Activated CD4-positive, alpha-beta memory T cell treated with anti-CD3 and anti-CD28 coated beads for 36 hours (primary cell): ENCODE data around the gene TMEM178B. TPM values are rescaled to one million over a fixed set of nuclear protein-coding genes. Genes with fewer than 3 reads are reported as not detected.

Experiments used
- CTCF ChIA-PET: fragments of 350-600 bp; sonication (Branson Sonifier 250); formaldehyde crosslinking; loops from one replicate; lab custom pipeline; 2021; ENCODE audit warnings: antibody characterized with exemption, inconsistent platforms; lab: Charles Lee
- POLR2A ChIA-PET: fragments of 350-600 bp; sonication (Branson Sonifier 250); formaldehyde crosslinking; loops from one replicate; lab custom pipeline; 2021; ENCODE audit warnings: antibody characterized with exemption; lab: Charles Lee
- DNase-seq: peaks from one replicate; pipeline ENCODE4 v3.0.0-alpha.2; 2020
- H3K27ac Mint-ChIP-seq: one replicate; pipeline ENCODE4 v1.8.0; 2021; ENCODE audit warnings: mixed read lengths
- H3K27me3 Mint-ChIP-seq: one replicate; pipeline ENCODE4 v1.8.0; 2021; ENCODE audit warnings: mixed read lengths
- H3K36me3 Mint-ChIP-seq: one replicate; pipeline ENCODE4 v1.8.0; 2021; ENCODE audit warnings: mixed read lengths
- H3K4me1 Mint-ChIP-seq: one replicate; pipeline ENCODE4 v1.8.0; 2021; ENCODE audit warnings: low read depth, mixed read lengths
- H3K4me3 Mint-ChIP-seq: one replicate; pipeline ENCODE4 v1.8.0; 2021; ENCODE audit warnings: mild to moderate bottlenecking, mixed read lengths
- H3K9me3 Mint-ChIP-seq: one replicate; pipeline ENCODE4 v1.8.0; 2021; ENCODE audit warnings: mixed read lengths
- intact Hi-C: fragments of 100-400 bp; cut with micrococcal nuclease; formaldehyde crosslinking; loops from one replicate; pipeline ENCODE4 v1.15.1; 2023
- total RNA-seq, 2 experiments: library from RNA; stranded (reverse); gene quantifications; one replicate each; pipeline ENCODE4 v1.2.3, GENCODE V29; 2021

Gene TMEM178B
- total RNA-seq, 2 experiments from 2014 or later, result 0.58 to 0.81 TPM

GRCh38 chr7:141511316-141511675 lies 437.4 kb downstream of the TMEM178B start:
- peak overlapping the region; percentile 43 for H3K4me3 Mint-ChIP-seq
- H3K4me1 Mint-ChIP-seq, result peaks cover 21% of the 10 kb centered on the region
- peaks cover 56% of the 10 kb centered on the region for H3K27me3 Mint-ChIP-seq
- peaks cover 5% of the 10 kb centered on the region for H3K9me3 Mint-ChIP-seq
- ChIA-PET CTCF (interaction anchor here (0.6 to 1.0 kb wide), 2 partner anchors 11 to 139 kb away, joined by 3 read pairs; no protein-coding TSS in a partner anchor), POLR2A (no interaction called here)
- DNase-seq, result peak; percentile 22
- H3K27ac Mint-ChIP-seq, result no peak overlapping the region
- no peaks in the 10 kb centered on the region for H3K36me3 Mint-ChIP-seq
- intact Hi-C loops, result no loop called here

DNA sequence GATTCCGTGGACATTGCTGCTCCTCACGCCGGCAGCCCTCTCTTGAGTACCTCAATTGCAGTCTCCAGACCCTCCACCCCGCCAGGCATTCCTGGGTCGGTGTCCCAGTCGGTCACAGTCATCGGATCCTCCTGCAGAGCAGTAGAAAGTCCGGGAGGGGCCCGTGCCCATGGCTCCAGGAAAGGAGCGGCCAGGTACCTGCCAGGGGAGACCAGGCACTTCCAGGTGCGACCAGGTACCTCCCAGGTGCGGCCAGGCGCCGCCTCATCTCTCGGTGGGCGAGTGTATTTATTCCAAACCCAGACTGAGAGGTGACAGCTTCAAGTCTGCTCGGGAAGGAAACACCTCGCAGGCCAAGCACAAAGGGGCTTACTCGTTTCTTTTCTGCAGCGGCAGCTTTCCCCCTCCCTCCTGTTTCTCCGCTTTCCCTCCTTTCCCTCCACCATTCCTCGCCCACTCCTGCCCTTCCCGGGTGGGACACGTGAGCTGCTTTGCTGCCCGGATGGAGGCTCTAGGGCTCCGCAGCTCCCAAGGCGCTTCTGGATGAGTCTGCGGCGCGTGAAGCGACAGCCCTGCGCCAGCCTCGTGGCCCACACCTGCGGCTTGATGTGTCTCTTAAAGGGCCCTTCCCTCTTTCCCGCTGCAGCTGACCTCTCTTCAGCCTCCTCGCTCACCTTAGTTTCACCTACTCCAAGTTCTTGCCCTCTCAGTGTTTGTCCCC lies 438.0 kb downstream of the TMEM178B start:
- H3K4me3 Mint-ChIP-seq, result peak overlapping the region; percentile 43
- DNase-seq, result peak; percentile 22
- peaks cover 5% of the 10 kb centered on the region for H3K9me3 Mint-ChIP-seq
- ChIA-PET CTCF (interaction anchor here (1.0 kb wide), 1 partner anchor 138 kb away, joined by 3 read pairs; no protein-coding TSS in a partner anchor), POLR2A (no interaction called here)
- H3K27ac Mint-ChIP-seq, result no peak overlapping the region
- H3K27me3 Mint-ChIP-seq, result peaks cover 58% of the 10 kb centered on the region
- intact Hi-C loops, result no loop called here
- H3K4me1 Mint-ChIP-seq, result peaks cover 21% of the 10 kb centered on the region
- no peaks in the 10 kb centered on the region for H3K36me3 Mint-ChIP-seq

- CTCF ChIA-PET, result no interaction called here
- Mint-ChIP-seq H3K9me3 (peaks cover 5% of the 10 kb centered on the region), H3K36me3 (no peaks in the 10 kb centered on the region), H3K4me3 (peak overlapping the region; percentile 43), H3K4me1 (peaks cover 21% of the 10 kb centered on the region), H3K27ac (no peak overlapping the region), H3K27me3 (peaks cover 58% of the 10 kb centered on the region)
- DNase-seq, result no peak
- intact Hi-C loops, result no loop called here
- POLR2A ChIA-PET, result no interaction called here
Measured at GRCh38 chr7:141512597-141512996, 438.7 kb downstream of the TMEM178B start.

DNA sequence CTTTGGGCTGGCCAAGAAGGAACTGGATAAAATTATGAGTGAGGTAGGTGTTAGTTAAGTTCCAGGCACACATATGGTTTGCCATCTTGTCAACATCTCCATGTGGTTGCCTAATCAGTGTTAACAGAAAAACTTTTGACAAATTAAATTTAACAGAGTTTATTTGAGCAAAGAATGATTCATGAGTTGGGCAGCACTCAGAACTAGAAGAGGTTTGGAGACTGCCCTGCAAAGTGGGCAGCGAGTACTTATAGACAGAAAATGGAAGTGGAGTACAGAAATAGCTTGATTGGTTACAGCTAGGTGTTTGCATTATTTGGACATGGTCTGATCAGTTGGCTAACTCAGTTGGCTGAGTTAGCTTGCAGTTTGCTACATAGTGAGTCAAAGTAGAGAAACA lies 439.9 kb downstream of the TMEM178B start:
- Mint-ChIP-seq H3K27me3 (peaks cover 51% of the 10 kb centered on the region), H3K27ac (no peak overlapping the region), H3K36me3 (no peaks in the 10 kb centered on the region), H3K9me3 (peaks cover 5% of the 10 kb centered on the region), H3K4me1 (peaks cover 21% of the 10 kb centered on the region), H3K4me3 (no peak overlapping the region)
- intact Hi-C loops, result no loop called here
- no peak for DNase-seq
- ChIA-PET POLR2A (no interaction called here), CTCF (no interaction called here)

- Mint-ChIP-seq H3K4me3 (no peak overlapping the region), H3K9me3 (peaks cover 5% of the 10 kb centered on the region), H3K27me3 (peaks cover 42% of the 10 kb centered on the region), H3K4me1 (peaks cover 16% of the 10 kb centered on the region), H3K27ac (no peak overlapping the region), H3K36me3 (no peaks in the 10 kb centered on the region)
- DNase-seq, result no peak
- ChIA-PET CTCF (no interaction called here), POLR2A (no interaction called here)
- intact Hi-C loops, result no loop called here
Measured at GRCh38 chr7:141515941-141516340, 442.1 kb downstream of the TMEM178B start.

DNA sequence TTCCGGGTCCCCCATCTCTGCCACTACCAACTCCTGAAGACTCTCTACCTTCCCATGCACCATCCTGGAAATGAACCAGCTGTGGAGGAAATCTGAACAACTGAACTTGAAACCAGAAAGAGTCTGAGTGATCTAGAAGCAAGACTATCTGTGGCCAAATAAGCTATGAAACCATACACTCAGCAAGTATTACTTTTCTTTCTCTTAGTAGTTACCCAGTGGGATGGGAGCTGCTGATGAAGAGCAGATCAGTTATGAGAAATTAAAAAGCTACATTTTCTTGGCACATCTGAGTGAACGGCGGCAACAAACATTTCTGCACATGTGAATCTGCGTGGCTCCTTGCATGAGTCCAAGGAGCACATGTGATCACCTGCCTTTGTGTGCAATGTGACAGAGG lies 445.8 kb downstream of the TMEM178B start:
- H3K27me3 Mint-ChIP-seq, result peaks cover 13% of the 10 kb centered on the region
- no peaks in the 10 kb centered on the region for H3K36me3 Mint-ChIP-seq
- POLR2A ChIA-PET, result no interaction called here
- H3K27ac Mint-ChIP-seq, result no peak overlapping the region
- H3K4me1 Mint-ChIP-seq, result peaks cover 5% of the 10 kb centered on the region
- intact Hi-C loops, result no loop called here
- H3K9me3 Mint-ChIP-seq, result no peaks in the 10 kb centered on the region
- CTCF ChIA-PET, result no interaction called here
- H3K4me3 Mint-ChIP-seq, result no peak overlapping the region
- DNase-seq, result no peak

- no peak overlapping the region for H3K27ac Mint-ChIP-seq
- no peaks in the 10 kb centered on the region for H3K9me3 Mint-ChIP-seq
- POLR2A ChIA-PET, result no interaction called here
- intact Hi-C loops, result no loop called here
- no peak overlapping the region for H3K4me3 Mint-ChIP-seq
- peaks cover 5% of the 10 kb centered on the region for H3K4me1 Mint-ChIP-seq
- H3K27me3 Mint-ChIP-seq, result peaks cover 15% of the 10 kb centered on the region
- no peak for DNase-seq
- H3K36me3 Mint-ChIP-seq, result no peaks in the 10 kb centered on the region
- CTCF ChIA-PET, result interaction anchor here (0.6 to 2.2 kb wide), 4 partner anchors 10 to 1358 kb away, joined by 3 to 14 read pairs (median 4); no protein-coding TSS in a partner anchor
Measured at GRCh38 chr7:141522657-141523342, 448.9 kb downstream of the TMEM178B start.

DNA sequence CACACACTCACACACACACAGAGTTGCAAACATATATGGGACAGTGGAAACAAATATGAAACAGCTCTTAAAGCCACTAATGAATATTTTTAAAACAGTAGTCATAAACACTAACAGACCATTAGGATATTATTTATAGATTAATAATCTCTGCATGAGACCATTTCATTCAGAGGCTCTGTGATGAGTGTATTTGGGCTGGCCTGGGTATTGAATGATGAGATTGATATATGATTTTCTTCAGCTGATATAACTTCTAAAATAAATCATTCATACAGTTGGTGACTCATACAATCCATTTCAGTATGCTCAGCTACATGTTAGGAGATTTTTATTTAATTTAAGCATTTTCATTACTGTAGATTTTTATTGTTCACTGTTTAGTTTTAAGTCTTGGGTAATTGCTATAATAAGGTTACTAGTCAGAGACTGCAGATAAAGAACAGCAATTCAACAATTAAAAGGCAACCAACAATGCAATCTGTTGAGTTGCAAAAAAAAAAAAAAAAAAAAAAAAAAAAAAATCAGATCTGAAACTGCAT lies 452.2 kb downstream of the TMEM178B start:
- CTCF ChIA-PET, result interaction anchor here (1.0 kb wide), 1 partner anchor 43 kb away, joined by 3 read pairs; no protein-coding TSS in a partner anchor
- Mint-ChIP-seq H3K27ac (no peak overlapping the region), H3K36me3 (no peaks in the 10 kb centered on the region)

DNA sequence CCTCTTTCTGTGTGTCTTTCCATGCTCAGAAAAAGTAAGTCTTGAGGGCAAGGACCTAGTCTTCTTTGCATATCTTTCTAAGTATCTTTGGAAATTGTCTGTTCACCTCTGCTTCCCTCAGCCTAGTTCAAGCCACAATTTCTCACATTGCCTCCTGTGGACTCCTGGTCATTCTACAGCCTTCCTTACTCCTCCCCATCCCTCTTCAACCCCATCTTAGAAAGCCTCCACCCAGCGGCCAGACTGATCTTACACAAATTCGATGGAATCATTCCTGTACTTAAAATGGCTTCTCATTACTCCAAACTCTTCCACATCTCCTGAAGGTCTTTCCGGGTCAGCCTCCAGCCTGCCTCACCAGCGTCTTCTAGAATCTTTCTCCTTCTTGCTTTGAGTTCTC lies 453.2 kb downstream of the TMEM178B start:
- no peaks in the 10 kb centered on the region for H3K36me3 Mint-ChIP-seq
- H3K27me3 Mint-ChIP-seq, result peaks cover 13% of the 10 kb centered on the region
- DNase-seq, result no peak
- H3K4me1 Mint-ChIP-seq, result peaks cover 5% of the 10 kb centered on the region
- CTCF ChIA-PET, result no interaction called here
- no peak overlapping the region for H3K27ac Mint-ChIP-seq
- no peaks in the 10 kb centered on the region for H3K9me3 Mint-ChIP-seq
- intact Hi-C loops, result no loop called here
- POLR2A ChIA-PET, result no interaction called here
- no peak overlapping the region for H3K4me3 Mint-ChIP-seq

More for the DNA sequence above, 452.2 kb downstream of the TMEM178B start:
- Mint-ChIP-seq H3K27me3 (peaks cover 13% of the 10 kb centered on the region), H3K9me3 (no peaks in the 10 kb centered on the region), H3K4me1 (peaks cover 5% of the 10 kb centered on the region), H3K4me3 (no peak overlapping the region)
- no peak for DNase-seq
- intact Hi-C loops, result no loop called here
- POLR2A ChIA-PET, result no interaction called here

GRCh38 chr7:141528399-141528798 lies 454.5 kb downstream of the TMEM178B start:
- H3K4me3 Mint-ChIP-seq, result no peak overlapping the region
- POLR2A ChIA-PET, result no interaction called here
- no peaks in the 10 kb centered on the region for H3K9me3 Mint-ChIP-seq
- peaks cover 2% of the 10 kb centered on the region for H3K4me1 Mint-ChIP-seq
- DNase-seq, result no peak
- H3K27me3 Mint-ChIP-seq, result peaks cover 13% of the 10 kb centered on the region
- intact Hi-C loops, result no loop called here
- H3K36me3 Mint-ChIP-seq, result no peaks in the 10 kb centered on the region
- H3K27ac Mint-ChIP-seq, result no peak overlapping the region
- CTCF ChIA-PET, result no interaction called here
